Esophagus squamous epithelium (tissue), 5 donors: ENCODE measurements around the gene C19orf44. TPM values are rescaled to one million over a fixed set of nuclear protein-coding genes. Genes with fewer than 3 reads are reported as not detected.

Experiments
- DNase-seq: peaks from one replicate; lab custom pipeline; 2025; lab: John Stamatoyannopoulos, UW
- H3K27ac ChIP-seq, 4 donors: fragments of 200-600 bp; sonication (generic); one replicate each; pipeline ENCODE4 v1.5.1; 2016 to 2019; ENCODE audit warnings: mild to moderate bottlenecking in 1 of 4
- H3K27me3 ChIP-seq, 4 donors: fragments of 200-600 bp; sonication (generic); 1 replicate in 3 of 4; 2 replicates in 1 of 4; pipeline versions ENCODE4 v1.5.1 to v1.6.0; 2017 to 2021; ENCODE audit warnings: antibody characterized with exemption in 1 of 4
- H3K36me3 ChIP-seq, 3 donors: fragments of 200-600 bp; sonication (generic); one replicate each; pipeline ENCODE4 v1.5.1; 2016 to 2019
- H3K4me1 ChIP-seq, 3 donors: fragments of 200-600 bp; sonication (generic); one replicate each; pipeline ENCODE4 v1.5.1; 2017 to 2019
- H3K4me3 ChIP-seq, 4 donors: fragments of 200-600 bp; sonication (generic); 1 replicate in 3 of 4; 2 replicates in 1 of 4; pipeline ENCODE4 v1.5.1; 2016 to 2019; ENCODE audit warnings: mild to moderate bottlenecking in 2 of 4, moderate library complexity in 1 of 4
- H3K9me3 ChIP-seq, 3 donors: fragments of 200-600 bp; sonication (generic); one replicate each; pipeline ENCODE4 v1.5.1; 2016 to 2019
- CTCF ChIP-seq, 6 experiments: fragments of 450-650 bp in 4 of 6; fragments of 200-600 bp in 2 of 6; sonication (generic) in 2 of 6; IDR thresholded peaks; one replicate each; pipeline ENCODE4 v1.5.1; 2016 to 2019; ENCODE audit warnings: antibody characterized with exemption in 6 of 6, mild to moderate bottlenecking in 4 of 6, moderate library complexity in 4 of 6
- POLR2A ChIP-seq, 4 donors: fragments of 450-650 bp; IDR thresholded peaks; one replicate each; pipeline ENCODE4 v1.6.1; 2017; ENCODE audit warnings: antibody characterized with exemption in 4 of 4, mild to moderate bottlenecking in 4 of 4, moderate library complexity in 3 of 4
- WGBS, 2 donors: methylation state at CpG; one replicate each; pipeline ENCODE4 v1.1.5; 2018; 5-methylcytosine and 5-hydroxymethylcytosine counted together
- intact Hi-C: fragments of 100-400 bp; cut with DNase I; formaldehyde crosslinking; loops from one replicate; pipeline ENCODE4 v1.15.0; 2022
- total RNA-seq, 4 donors: library from RNA; depleted of rRNA; stranded (reverse); fragments of >200 nt; gene quantifications; one replicate each; pipeline ENCODE4 v1.1.0, GENCODE V29; 2016
- donor health status: DM: yes; HTN: yes; CAD: no.

C19orf44 gene
- total RNA-seq, 4 donors from 2014 or later: 2.5 to 10.0 (median 4.2) TPM

DNA sequence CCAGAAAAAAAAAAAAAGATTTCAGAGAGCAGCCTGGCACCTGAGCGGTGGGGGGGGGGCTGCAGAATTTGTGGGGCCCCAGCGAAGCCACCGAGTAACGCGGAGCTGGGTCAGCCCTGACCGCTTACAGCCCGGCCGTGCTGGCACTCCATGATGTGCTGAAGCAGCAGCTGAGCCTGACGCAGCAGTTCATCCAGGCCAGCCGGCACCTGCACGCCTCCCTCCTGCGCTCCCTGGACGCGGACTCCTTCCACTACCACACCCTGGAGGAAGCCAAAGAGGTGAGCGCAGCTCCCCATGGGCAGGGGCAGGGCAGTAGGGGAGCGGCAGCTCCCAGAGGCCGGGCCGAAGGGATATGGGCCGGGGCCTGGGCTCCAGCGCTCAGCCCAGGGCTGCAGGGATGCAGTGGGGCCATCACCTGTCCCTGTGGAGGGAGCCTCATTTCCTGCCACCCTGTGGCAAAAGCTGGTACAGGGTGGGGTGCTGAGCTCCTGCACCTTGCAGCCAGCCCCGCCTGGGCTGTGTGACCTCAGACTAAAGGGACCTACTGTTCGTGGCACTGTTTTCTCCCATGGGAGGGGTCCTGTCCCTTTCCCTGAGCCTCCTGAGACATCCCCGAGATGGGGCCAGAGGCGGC, 18.3 kb downstream of the C19orf44 start:
- DNase-seq: no peak
- WGBS, 2 donors: 81 to 90% methylated on average over 7 to 18 of the region's 24 CpGs
- peaks cover 0 to 10% (median 0%) of the 10 kb centered on the region in 3 donors for H3K4me1 ChIP-seq
- H3K36me3 ChIP-seq: peaks cover 22 to 100% (median 36%) of the 10 kb centered on the region in 3 donors
- H3K27me3 ChIP-seq: no peaks in the 10 kb centered on the region
- intact Hi-C loops: no loop called here
- no peak overlapping the region for H3K4me3 ChIP-seq
- H3K9me3 ChIP-seq: no peaks in the 10 kb centered on the region
- no peak for TF ChIP-seq CTCF (IDR thresholded peaks at IDR 0.05)
- no peak for TF ChIP-seq POLR2A (IDR thresholded peaks at IDR 0.05)
- H3K27ac ChIP-seq: no peak overlapping the region

GRCh38 chr19:16516381-16516780, 20.2 kb downstream of the C19orf44 start:
- no peak overlapping the region for H3K4me3 ChIP-seq
- no peaks in the 10 kb centered on the region for H3K4me1 ChIP-seq
- intact Hi-C loops: no loop called here
- TF ChIP-seq POLR2A (IDR thresholded peaks at IDR 0.05) (no peak), CTCF (IDR thresholded peaks at IDR 0.05) (no peak)
- WGBS, 2 donors: 77 to 89% methylated on average over 12 to 13 of the region's 15 CpGs
- H3K9me3 ChIP-seq: no peaks in the 10 kb centered on the region
- DNase-seq: no peak
- no peaks in the 10 kb centered on the region for H3K27me3 ChIP-seq
- H3K27ac ChIP-seq: no peak overlapping the region
- peaks cover 37 to 100% (median 40%) of the 10 kb centered on the region in 3 donors for H3K36me3 ChIP-seq

DNA sequence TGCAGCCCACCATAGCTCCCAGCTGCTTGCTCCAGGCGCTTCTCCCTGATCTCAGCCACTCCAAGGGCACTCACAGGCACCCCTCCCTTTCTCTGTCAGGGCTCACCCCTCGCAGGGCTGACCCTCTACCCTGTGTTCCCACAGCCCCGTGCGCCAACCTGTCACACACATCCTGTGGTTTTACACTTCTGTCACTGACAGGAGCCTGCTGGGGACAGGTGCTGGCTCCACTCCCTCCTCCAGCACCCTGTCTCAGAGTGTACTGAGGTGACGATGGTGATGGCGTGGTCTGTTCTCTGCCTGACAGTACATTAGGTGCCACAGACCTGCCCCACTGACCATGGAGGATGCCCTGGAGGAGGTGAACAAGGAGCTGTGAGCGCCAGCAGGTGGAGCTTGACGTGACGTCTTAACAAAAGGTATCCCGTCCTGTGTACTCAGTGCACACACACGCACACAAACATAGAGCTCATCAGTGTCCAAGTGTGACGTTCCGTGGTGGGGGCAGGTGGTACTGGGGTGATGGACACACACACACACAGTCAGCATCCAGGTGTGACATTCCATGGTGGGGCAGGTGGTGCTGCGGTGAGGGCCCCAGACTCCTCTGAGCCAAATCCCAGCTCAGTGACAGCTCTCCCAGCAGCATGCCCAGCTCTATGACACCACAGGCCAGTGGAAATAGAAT, 20.9 kb downstream of the C19orf44 start:
- Histone ChIP-seq H3K27ac (no peak overlapping the region), H3K9me3 (no peaks in the 10 kb centered on the region), H3K4me1 (no peaks in the 10 kb centered on the region), H3K27me3 (no peaks in the 10 kb centered on the region), H3K36me3 (peaks cover 43 to 100% (median 46%) of the 10 kb centered on the region in 3 donors), H3K4me3 (no peak overlapping the region)
- TF ChIP-seq CTCF (IDR thresholded peaks at IDR 0.05): no peak
- DNase-seq: no peak
- intact Hi-C loops: no loop called here
- WGBS, 2 donors: 77 to 90% methylated on average over 2 to 8 of the region's 14 CpGs

DNA sequence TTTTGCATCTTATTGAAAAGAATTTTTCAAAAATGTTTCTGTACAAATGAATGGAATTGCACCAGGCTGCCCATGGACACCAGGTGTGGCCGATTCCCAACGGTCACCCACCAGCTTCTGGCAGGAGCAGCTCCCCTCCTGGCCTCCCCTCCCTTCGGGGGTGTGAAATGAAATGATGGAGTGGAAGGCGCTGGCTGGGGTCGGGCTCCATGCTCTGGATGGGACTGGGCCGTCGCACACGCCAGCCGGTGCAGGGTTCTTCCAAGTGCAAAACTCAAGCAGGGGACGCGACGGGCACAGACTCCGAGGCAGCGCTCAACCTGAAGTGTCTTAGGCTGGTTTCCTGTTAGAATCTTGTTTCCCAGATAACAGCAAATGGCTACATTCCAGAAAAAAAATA, 21.9 kb downstream of the C19orf44 start:
- DNase-seq: no peak
- Histone ChIP-seq H3K36me3 (peaks cover 51 to 100% (median 54%) of the 10 kb centered on the region in 3 donors), H3K27me3 (no peaks in the 10 kb centered on the region), H3K27ac (no peak overlapping the region), H3K9me3 (no peaks in the 10 kb centered on the region), H3K4me1 (no peaks in the 10 kb centered on the region), H3K4me3 (no peak overlapping the region)
- intact Hi-C loops: no loop called here
- TF ChIP-seq CTCF (IDR thresholded peaks at IDR 0.05): no peak
- TF ChIP-seq POLR2A (IDR thresholded peaks at IDR 0.05): no peak
- WGBS, 2 donors: 84 to 87% methylated on average over 9 to 14 of the region's 14 CpGs

- Histone ChIP-seq H3K36me3 (peaks cover 57 to 100% (median 58%) of the 10 kb centered on the region in 3 donors), H3K27ac (no peak overlapping the region), H3K27me3 (no peaks in the 10 kb centered on the region), H3K4me3 (no peak overlapping the region), H3K9me3 (no peaks in the 10 kb centered on the region), H3K4me1 (no peaks in the 10 kb centered on the region)
- no peak for TF ChIP-seq CTCF (IDR thresholded peaks at IDR 0.05)
- TF ChIP-seq POLR2A (IDR thresholded peaks at IDR 0.05): no peak
- no peak for DNase-seq
- WGBS, 2 donors: 87 to 93% methylated on average over 11 to 15 of the region's 33 CpGs
- intact Hi-C loops: no loop called here
Measured at GRCh38 chr19:16518483-16519229, 22.5 kb downstream of the C19orf44 start.
